ENCODE measurements around the gene PRDM13.
"Not testable (repeated sequence)": the region's sequence is repeated elsewhere in the genome, so short reads cannot be mapped to it uniquely, and the experiment has no call there.

The PRDM13 gene

GRCh38 chr6:99618649-99619408, 12.2 kb downstream of the PRDM13 start:
- in situ Hi-C loops (cut with HindIII; ENCODE audit: low sequenced_read_pairs), result no loop called here

- in situ Hi-C loops (cut with HindIII; ENCODE audit: low sequenced_read_pairs), result no loop called here
Measured at GRCh38 chr6:99619409-99619762, 12.8 kb downstream of the PRDM13 start.

DNA sequence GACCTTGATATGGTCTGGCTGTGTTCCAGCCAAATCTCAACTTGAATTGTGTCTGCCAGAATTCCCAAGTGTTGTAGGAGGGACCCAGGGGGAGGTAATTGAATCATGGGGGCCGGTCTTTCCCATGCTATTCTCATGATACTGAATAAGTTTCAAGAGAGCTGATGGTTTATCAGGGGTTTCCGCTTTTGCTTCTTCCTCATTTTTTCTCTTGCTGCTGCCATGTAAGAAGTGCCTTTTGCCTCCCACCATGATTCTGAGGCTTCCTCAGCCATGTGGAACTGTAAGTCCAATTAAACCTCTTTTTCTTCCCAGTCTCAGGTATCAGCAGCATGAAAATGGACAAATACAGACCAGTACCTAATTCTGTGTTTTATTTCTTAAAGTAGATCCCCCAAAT, 15.4 kb downstream of the PRDM13 start:
- in situ Hi-C loops (cut with HindIII; ENCODE audit: low sequenced_read_pairs), result not testable (repeated sequence)

DNA sequence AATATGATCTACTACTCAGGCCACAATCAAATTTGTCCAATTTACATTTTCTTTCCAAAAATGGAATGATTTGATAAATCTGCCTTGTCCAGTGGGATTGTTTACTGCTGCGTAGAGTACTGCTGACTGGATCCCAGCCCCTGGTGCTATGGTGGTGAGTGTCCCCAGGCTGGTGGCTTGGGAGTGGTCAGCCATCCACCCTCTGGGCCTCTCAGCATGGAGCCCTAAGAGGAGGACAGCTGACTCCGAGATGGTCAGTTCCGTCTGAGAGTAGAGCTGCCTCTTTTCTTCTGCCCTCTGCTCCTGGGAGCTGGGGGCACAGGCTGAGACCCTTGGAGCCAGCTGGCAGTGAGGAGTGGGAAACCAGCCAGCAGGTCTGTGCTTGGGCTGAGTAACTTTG, 22.7 kb downstream of the PRDM13 start:
- in situ Hi-C loops (cut with HindIII; ENCODE audit: low sequenced_read_pairs), result no loop called here

GRCh38 chr6:99637629-99638028, 31.0 kb downstream of the PRDM13 start:
- in situ Hi-C loops (cut with HindIII; ENCODE audit: low sequenced_read_pairs), result no loop called here

DNA sequence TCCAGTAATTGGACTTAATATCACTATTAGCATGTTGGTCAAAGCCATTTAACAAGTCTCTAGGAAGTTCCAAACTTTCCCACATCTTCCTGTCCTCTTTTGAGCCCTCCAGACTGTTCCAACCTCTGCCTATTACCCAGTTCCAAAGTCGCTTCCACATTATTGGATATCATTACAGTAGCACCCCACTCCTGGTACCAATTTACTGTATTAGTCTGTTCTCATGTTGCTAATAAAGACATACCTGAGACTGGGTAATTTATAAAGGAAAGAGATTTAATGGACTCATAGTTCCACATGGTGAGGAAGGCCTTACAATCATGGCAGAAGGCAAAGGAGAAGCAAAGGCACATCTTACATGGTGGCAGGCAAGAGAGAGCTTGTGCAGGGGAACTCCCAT, 31.7 kb downstream of the PRDM13 start:
- in situ Hi-C loops (cut with HindIII; ENCODE audit: low sequenced_read_pairs), result not testable (repeated sequence)

- in situ Hi-C loops (cut with HindIII; ENCODE audit: low sequenced_read_pairs), result no loop called here
Measured at GRCh38 chr6:99641270-99641669, 34.6 kb downstream of the PRDM13 start.

DNA sequence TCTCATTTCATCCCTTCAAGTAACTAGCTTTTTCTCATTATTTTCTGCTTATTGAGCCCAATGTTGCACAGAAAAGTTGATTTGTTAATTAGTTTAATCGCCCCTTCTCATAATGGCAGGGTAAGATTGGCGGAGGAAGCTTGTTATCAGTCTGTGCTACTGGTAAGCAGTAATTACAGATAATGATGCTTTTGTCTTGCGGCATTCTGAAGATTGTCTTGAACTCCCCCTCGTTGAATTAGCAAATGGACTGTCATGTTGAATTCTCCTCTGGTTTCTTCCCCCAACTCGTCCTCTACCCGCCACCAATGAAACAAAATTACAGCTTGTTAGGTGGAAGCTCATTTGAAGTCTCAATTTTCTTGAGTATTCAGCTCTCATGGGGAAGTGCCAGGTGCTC, 39.4 kb downstream of the PRDM13 start:
- in situ Hi-C loops (cut with HindIII; ENCODE audit: low sequenced_read_pairs), result no loop called here

GRCh38 chr6:99650091-99650571, 43.5 kb downstream of the PRDM13 start:
- in situ Hi-C loops (cut with HindIII; ENCODE audit: low sequenced_read_pairs), result not testable (repeated sequence)

DNA sequence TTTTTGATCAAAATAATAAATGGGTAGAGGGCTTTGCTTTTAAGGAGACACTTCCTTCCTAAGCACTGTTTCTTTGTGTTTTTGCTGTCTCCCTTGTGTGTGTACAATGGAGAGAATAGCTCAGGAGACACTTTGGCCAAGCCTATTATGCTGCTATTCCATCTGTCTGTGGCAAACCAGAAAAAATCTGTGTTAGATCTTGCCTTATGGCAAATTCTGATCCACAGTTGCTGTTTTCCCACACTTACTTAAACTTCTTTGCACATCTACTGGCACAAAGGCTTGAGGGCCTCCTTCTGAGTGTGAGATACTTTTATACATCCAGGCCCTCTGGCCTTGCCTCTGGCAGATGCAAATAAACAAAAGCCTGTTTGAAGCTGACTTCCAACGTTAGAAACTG, 53.6 kb downstream of the PRDM13 start:
- in situ Hi-C loops (cut with HindIII; ENCODE audit: low sequenced_read_pairs), result no loop called here

DNA sequence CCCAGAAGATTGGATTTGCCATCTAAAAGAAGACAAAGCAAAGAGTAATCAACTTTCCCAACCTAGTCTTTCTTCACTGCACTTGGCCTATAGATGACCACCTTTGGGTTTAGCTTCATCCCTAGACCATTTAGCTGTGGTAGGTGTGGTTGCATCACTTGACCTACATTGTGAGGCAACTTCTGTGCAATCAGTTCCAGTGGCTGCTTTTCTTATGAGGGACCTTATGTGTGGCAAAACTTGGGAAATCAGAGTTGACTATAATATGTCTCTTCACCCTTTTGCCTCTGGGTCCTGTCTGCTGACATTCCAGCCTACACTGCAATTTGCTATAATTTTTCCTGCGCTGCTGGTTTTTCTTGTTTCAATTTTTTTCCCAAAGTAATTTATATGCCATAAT, 55.2 kb downstream of the PRDM13 start:
- in situ Hi-C loops (cut with HindIII; ENCODE audit: low sequenced_read_pairs), result no loop called here

GRCh38 chr6:99662616-99663015, 56.0 kb downstream of the PRDM13 start:
- in situ Hi-C loops (cut with HindIII; ENCODE audit: low sequenced_read_pairs), result no loop called here

Measured in DLD1 (cell line).